Measurements from ENCODE around the gene ONECUT3. TPM values are rescaled to one million over a fixed set of nuclear protein-coding genes. Genes with fewer than 3 reads are reported as not detected.

ONECUT3 gene
- total RNA-seq, 2 experiments from 2014 or later: not detected

DNA sequence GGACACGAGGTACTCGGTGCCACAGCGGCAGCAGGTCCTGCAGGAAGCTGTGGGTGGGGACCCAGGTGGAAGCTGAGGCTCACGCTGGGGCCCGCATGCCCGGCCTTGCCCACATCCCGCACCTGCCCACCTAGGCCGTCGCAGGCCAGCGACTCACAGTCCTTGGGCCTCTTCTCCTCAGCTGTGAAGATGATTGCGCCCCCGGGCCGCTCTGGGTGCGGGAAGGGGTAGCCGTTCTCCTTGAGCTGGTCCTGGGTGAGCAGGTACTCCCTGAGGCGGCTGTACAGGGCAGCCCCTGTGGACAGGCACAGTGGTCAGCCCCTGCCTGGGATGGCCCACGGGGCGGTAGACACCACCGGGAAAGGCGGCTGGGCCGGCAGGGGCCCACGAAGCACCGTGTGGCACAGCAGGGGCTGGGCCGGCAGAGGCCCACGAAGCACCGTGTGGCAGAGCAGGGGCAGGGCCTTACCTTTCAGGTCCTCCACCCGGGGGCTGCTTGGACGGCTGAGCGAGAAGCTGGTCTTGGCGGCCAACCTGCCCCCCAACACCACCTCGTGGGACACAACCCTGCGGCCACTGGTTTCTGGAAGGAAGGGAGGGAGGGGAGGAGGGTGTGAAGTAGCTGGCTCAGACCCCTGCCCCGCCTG lies 65.4 kb downstream of the ONECUT3 start:
- CTCF ChIA-PET: no interaction called here
- POLR2A ChIA-PET: no interaction called here

DNA sequence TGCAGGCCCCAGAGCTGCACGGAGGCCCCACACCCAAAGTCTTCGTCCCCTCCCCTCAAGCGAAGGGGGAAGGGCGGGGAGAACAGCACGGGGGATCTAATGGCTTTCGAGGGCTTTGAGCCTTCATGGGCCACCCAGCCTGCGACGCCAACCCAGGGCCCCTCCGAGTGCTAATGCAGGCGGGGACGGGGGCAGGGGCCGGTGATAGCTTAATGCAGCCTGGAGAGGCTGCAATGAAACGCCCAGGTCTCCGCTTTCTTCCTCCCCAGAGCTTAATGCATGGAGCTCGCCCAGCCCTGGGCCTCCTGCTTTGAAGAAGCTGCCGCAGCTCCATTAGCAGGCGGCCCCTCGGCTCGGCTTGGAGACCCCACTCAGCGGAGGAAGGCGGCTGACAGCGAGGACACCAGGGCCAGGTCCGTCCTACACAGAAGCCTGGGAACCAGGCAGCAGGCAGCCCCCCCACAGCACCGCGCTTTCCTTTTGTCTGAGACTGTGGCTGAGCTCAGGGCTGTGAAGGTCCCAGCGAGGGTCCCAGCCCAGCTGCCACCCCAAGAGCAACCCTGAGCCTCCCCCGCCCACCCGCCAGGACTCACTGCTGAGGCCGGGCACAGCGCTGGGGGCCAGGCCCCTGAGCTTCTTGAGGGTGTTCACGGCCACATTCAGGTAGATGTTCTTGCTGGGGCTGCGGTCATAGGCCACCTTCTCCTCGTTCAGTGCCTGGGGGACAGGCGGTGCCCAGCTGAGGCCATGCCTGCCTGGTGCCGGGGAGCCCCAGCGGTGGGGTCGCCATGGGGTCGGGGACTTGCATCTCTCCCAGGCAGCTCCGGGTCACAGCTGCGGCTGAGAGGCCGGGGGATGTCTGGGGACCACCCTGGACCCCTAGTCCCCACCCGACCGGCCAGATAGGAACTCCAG lies 66.3 kb downstream of the ONECUT3 start:
- ChIA-PET POLR2A (no interaction called here), CTCF (no interaction called here)

DNA sequence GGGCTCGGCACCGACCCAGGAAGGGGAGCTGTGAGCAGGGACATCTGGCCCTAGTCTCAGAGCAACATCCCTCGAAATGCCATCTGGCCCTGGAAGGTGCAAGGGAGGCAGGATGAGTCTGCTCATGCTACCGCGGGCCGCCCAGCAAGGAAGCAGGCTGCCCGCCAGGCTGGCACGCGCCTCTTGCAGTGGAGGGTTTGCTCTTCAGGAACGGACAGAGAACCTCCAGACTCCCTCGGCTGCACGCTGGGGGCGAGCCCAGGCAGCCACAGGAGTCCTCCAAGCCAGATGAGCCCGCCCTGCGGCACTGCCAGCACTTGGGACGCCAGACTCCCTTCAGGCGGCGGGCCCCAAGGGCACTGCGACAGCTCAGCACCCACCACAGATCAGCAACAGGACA lies 68.9 kb downstream of the ONECUT3 start:
- POLR2A ChIA-PET: no interaction called here
- CTCF ChIA-PET: interaction anchor here (1.4 to 1.8 kb wide), 2 partner anchors 8 to 16 kb away, joined by 5 read pairs; no protein-coding TSS in a partner anchor

DNA sequence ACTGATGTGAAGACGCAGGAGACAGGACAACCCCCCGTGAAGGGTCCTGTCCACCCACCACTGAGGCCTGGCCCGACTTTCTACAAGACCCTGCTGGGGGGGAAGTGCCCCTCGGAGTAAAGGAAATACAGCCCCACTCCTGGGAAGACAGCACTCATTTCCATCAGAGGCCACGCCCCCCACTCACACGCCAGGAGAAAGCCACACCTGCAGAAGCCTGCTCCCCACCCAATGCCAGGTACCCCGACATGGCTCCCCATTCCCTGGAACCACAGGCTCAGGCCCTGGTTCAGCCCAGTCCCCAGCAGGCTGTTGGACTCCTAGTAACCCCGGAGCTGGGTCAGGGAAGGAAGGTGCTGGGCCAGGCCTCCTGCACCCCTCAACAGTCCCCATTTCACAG lies 69.7 kb downstream of the ONECUT3 start:
- POLR2A ChIA-PET: no interaction called here
- CTCF ChIA-PET: interaction anchor here (0.6 to 1.8 kb wide), 5 partner anchors 9 to 23 kb away, joined by 3 to 5 read pairs (median 4); no protein-coding TSS in a partner anchor

DNA sequence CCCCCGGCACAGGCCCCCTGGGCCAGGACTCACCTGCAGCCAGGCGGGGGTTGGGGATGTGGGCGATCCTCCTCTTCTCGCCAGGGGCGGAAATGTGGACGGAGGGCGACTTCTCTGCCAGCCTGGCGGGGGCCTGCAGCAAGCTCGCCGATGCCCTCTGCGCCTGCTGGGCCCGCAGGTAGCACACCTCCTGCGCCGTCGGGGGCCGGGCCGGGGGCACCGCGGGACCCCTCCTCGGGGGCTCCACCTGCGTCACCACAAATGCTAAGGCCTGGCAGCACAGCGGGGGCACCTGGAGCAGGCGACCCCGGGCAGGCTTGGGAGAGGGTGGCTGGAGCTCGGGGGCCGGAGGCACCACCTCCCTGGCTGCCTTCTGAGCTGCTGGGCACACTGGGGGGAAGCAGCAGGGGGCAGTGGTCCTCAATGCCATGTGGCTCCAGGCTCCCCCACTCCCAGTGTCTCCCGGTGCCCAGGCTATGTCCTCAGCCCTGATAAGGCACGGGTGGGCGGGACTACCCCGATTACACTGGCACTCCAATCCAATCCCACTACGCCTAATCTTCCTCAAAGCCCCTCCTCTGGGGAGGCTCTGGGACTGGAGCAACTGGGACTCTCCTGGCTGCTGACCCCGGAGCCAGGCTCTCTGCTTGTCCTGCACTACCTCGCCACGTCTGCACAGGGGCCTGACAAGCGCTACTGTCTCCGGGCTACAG lies 70.4 kb downstream of the ONECUT3 start:
- ChIA-PET CTCF (interaction anchor here (0.6 to 1.8 kb wide), 4 partner anchors 10 to 24 kb away, joined by 3 to 5 read pairs (median 4); no protein-coding TSS in a partner anchor), POLR2A (no interaction called here)

DNA sequence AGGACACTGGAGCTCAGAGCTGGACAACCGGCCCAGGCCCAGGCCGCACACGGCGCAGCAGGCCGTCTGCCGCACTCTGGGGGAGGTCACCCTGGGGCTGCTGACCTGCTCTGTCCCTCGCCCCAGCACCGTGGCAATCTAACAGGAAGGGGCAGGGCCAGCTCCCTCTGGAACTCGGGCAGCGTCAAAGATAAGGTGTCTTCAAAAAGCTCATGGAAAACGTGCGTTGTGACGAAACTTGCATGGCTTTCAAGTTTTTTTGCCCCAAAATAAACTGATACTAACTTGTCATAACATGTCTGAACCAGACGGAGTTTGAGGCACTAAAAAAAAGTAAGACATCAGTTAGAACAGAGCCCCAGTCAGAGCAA lies 70.9 kb downstream of the ONECUT3 start:
- ChIA-PET POLR2A (interaction anchor here (1.1 kb wide), 1 partner anchor 152 kb away, joined by 3 read pairs; no protein-coding TSS in a partner anchor), CTCF (interaction anchor here (1.1 to 1.2 kb wide), 2 partner anchors 13 to 15 kb away, joined by 3 read pairs; no protein-coding TSS in a partner anchor)

DNA sequence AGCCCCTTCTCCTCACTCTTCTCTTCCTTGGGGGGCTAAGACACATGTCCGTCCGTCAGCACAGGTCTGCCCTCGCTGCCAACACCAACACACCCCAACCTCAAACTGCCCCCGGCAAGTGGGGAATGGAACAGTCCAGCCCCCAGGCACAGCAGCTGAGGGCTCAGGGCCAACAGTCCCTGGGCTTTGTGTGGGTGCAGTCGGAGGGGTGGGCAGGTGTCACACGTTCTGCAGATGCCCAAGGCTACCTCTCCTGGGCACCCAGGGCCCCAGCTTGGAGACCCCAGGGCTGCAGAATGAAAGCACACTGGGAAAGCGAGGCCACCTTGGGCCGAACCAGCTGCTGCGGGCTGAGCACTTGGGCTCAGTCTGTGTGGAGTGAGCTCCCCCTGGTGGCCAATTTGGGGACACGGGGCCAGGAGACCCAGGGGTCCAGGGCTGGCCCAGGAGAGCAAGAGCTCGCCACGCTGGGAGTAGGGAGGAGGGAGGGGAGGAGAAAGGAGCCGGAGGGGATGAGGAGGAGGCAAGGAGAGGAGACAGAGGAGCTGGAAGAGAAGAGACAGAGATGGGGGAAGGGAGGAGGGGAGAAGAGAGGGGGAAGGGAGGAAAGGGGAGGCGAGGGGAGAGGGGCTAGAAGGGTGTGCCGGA lies 72.7 kb downstream of the ONECUT3 start:
- ChIA-PET CTCF (interaction anchor here (0.6 to 1.9 kb wide), 28 partner anchors 10 to 1056 kb away, joined by 3 to 23 read pairs (median 4); partner anchors contain the start of gene MBD3), POLR2A (interaction anchor here (0.6 kb wide), 2 partner anchors 12 to 79 kb away, joined by 3 to 5 read pairs; no protein-coding TSS in a partner anchor)

DNA sequence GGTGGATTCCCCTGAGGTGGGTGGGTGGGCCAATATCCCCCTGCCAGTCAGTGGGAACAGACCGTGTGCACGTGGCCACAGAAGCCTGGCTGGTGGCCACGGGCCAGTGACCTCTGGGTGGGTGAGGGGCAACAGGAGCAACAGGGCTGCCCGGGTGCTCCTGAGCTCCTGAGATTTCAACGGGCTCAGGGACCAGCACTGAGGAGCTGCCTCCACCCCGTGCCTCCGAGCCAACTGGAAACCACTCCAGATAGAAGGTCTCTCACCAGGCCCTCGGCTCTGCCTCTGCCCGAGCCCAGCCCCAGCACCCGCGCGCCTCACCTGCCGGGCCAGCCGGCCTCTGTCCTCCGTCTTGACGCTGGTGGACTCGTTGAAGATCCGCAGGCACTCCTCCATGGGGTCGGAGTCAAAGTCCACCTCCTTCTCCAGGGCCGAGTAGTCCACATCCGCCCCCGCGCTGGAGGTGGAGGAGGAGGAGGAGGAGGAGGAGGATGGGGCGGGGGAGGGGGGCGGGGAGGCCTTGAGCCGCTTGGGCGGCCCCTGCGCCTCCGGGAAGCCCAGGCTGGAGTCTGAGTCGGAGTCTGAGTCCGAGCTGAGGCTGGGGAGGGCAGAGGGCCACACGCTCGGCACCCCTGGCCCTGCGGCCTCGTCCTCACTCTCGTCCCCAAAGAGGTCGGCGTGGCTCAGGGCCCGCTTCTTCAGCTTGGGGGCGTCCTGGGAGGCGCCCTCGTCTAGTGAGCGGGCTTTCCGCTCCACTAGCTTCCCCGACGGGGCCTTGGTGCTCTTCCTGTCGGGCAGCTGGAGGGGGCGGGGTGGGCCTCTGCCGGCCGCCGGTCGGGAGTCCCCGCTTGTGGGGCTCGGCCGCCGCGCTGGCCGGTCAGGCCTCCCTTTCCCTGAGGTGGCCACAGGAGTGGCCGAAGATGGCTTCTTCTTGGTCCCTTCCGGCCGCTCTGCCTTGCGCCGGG lies 73.5 kb downstream of the ONECUT3 start:
- ChIA-PET CTCF (interaction anchor here (0.7 to 1.9 kb wide), 23 partner anchors 9 to 523 kb away, joined by 3 to 23 read pairs (median 4); partner anchors contain the start of gene MBD3), POLR2A (no interaction called here)

DNA sequence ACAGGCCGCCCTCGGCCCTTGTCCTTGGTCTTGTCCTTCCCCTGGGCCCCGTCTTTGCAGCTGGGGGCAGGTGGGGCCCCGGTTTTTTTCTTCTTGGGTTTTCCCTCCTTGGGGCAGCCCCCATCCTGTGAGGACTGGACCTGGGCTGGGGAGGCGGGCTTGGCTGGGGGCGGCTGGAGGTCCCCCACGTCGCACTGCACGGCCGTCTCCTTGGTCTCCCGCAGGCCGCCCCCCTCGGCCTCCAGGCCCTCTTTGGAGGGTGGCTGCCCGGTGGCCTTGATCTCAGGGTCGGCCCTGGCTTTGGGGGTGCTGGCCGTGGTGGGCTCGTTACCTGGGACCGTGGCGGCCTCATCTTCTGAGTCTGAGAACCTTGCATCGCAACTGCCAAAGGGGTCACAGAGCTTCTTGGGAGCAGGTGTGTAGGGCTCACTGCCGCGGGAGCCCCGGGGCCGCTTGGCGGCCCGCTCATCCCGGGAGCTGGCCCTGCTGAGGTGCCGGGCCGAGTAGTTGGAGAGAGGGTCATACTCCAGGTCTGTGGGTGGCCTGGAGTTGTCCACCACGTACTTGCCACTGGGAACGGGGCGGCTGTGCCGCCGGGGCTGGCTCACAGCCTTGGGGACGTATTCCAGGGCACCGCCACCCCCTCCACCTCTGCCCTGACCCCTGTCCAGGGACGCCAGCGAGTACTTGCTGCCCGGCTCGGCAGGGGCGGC lies 74.4 kb downstream of the ONECUT3 start:
- ChIA-PET POLR2A (no interaction called here), CTCF (interaction anchor here (1.4 to 1.5 kb wide), 2 partner anchors 10 to 40 kb away, joined by 3 to 4 read pairs; no protein-coding TSS in a partner anchor)

DNA sequence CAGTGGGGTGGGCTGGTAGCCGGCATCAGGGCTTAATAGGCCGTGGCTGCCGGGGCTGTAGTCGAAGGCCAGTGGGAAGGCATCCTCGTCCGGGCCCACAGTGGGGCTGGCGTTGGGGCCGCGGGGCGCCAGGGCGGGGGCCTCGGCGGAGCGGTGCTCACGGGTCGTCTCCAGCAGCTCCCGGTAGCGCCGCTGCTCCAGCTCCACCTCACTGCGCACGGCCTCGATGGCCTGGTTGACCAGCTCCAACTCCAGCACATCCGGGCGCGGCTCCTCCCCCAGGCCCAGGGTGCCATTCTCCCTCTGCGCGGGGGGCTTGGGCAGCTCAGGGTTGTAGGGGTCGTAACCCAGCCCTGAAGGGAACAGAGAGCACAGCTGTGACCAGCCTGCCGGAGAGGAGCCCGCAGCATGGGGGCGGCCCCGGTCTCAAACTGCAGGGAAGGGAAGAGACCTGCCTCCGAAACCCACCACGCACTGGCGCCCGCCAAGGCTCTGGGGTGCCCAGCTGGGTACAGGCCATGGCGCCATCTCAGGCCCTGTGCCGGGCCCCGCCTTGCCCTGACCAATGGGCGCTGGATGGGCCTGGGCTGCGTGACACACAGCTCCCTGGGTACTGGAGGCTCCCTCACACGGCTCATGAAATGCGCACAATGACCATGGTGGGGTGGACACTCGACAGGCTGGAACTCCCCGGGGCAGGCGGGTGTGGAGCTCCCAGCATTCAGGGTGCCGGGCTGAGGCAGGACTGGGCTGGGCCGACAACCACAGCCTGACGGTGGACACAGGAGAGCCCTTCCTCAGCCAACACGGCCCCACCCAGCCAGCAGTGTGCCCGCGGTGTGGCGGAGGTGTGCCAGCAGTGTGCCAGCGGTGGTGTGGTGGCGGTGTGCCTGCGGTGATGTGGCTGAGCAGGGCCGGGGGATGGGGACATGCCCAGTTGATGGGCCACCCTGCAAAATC lies 75.3 kb downstream of the ONECUT3 start:
- POLR2A ChIA-PET: no interaction called here
- CTCF ChIA-PET: interaction anchor here (1.1 to 1.5 kb wide), 3 partner anchors 9 to 41 kb away, joined by 3 to 4 read pairs (median 3); no protein-coding TSS in a partner anchor

DNA sequence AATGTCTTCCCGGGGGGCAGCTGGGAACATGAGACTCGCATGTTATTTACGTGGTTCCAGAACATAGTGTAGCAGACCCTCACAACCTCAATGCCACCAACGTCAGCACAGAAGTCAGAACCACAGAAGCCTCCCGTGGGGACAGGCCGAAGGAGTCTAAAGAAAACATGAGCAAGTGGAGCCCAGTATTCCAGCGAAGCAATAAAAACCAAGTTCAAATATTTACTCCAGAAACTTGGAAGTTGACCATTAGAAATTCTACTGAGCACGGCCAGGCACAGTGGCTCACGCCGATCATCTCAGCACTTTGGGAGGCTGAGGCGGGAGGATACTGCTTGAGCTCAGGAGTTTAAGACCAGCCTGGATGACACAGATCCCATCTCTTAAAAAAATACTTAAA lies 76.7 kb downstream of the ONECUT3 start:
- POLR2A ChIA-PET: no interaction called here
- CTCF ChIA-PET: interaction anchor here (0.7 to 1.1 kb wide), 2 partner anchors 8 to 32 kb away, joined by 3 to 4 read pairs; no protein-coding TSS in a partner anchor

DNA sequence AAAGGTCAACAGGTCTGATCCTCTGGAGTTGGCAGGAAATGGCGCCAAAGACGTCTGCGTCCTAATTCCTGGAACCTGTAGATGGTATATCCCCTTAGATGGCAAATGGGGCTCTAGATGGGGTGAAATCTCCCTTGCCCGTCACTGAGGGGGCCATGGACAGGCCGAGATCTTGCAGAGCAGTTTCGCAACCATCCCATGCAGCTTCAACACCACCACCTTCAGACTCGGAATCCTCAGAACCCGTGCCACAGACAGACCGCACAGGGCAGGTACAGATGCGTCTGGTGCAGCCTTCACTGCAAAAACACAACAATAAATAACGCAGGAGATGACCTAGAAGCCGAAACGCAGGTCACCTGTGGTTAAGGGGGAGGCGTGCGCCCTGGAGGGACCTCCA lies 77.3 kb downstream of the ONECUT3 start:
- ChIA-PET CTCF (no interaction called here), POLR2A (no interaction called here)
